ENCODE measurements around the gene GARIN3. TPM values are rescaled to one million over a fixed set of nuclear protein-coding genes. Genes with fewer than 3 reads are reported as not detected.

Gene GARIN3
- total RNA-seq, 1 experiment from 2014 or later: not detected

- ChIA-PET POLR2A (no interaction called here), CTCF (no interaction called here)
- peaks cover 2% of the 10 kb centered on the region; the same call in 1 of the 2 replicates for H3K27me3 ChIP-seq (replicated peaks; ENCODE audit: control insufficient read depth, insufficient read depth, low read length)
- no peaks in the 10 kb centered on the region for H3K36me3 ChIP-seq (ENCODE audit: control insufficient read depth, insufficient read depth, low read length)
- no peaks in the 10 kb centered on the region for H3K4me1 ChIP-seq
- no peak for TF ChIP-seq CTCF (IDR thresholded peaks at IDR 0.05; ENCODE audit: insufficient read depth in 1 of 2, low read depth in 1 of 2, low read length in 1 of 2, severe bottlenecking in 1 of 2, unreplicated experiment in 1 of 2)
- Mint-ChIP-seq H3K27ac (ENCODE audit: unreplicated experiment) (no peak overlapping the region), H3K4me1 (ENCODE audit: low read depth, unreplicated experiment) (no peaks in the 10 kb centered on the region), H3K36me3 (ENCODE audit: insufficient read depth, unreplicated experiment) (no peaks in the 10 kb centered on the region), H3K27me3 (ENCODE audit: insufficient read depth, unreplicated experiment) (peaks cover 33% of the 10 kb centered on the region), H3K4me3 (ENCODE audit: unreplicated experiment) (no peak overlapping the region), H3K9me3 (ENCODE audit: unreplicated experiment) (no peaks in the 10 kb centered on the region)
- intact Hi-C loops (cut with micrococcal nuclease; ENCODE audit: unreplicated experiment): no loop called here
- no peak for DNase-seq
- H3K9me3 ChIP-seq: no peaks in the 10 kb centered on the region
- no peak overlapping the region for H3K4me3 ChIP-seq (ENCODE audit: low read depth, low read length)
- BruUV-seq (replicated peaks): no TSS peak
Measured at GRCh38 chr5:157159209-157159751, 6.8 kb downstream of the GARIN3 start.

- H3K27me3 ChIP-seq (replicated peaks; ENCODE audit: control insufficient read depth, insufficient read depth, low read length): 0 out of 2 replicates have a peak, but pooled peaks cover 2% of the 10 kb centered on the region
- no TSS peak for BruUV-seq (replicated peaks)
- CTCF ChIA-PET: no interaction called here
Measured at GRCh38 chr5:157157293-157157891, 8.7 kb downstream of the GARIN3 start.

GRCh38 chr5:157155297-157155696, 10.8 kb downstream of the GARIN3 start:
- H3K36me3 Mint-ChIP-seq (ENCODE audit: insufficient read depth, unreplicated experiment): no peaks in the 10 kb centered on the region
- peaks cover 29% of the 10 kb centered on the region for H3K27me3 Mint-ChIP-seq (ENCODE audit: insufficient read depth, unreplicated experiment)
- no peaks in the 10 kb centered on the region for H3K9me3 Mint-ChIP-seq (ENCODE audit: unreplicated experiment)
- intact Hi-C loops (cut with micrococcal nuclease; ENCODE audit: unreplicated experiment): no loop called here
- Histone ChIP-seq H3K36me3 (ENCODE audit: control insufficient read depth, insufficient read depth, low read length) (no peaks in the 10 kb centered on the region), H3K27me3 (replicated peaks; ENCODE audit: control insufficient read depth, insufficient read depth, low read length) (no peaks in the 10 kb centered on the region), H3K4me3 (ENCODE audit: low read depth, low read length) (no peak overlapping the region), H3K4me1 (no peaks in the 10 kb centered on the region), H3K9me3 (no peaks in the 10 kb centered on the region)
- no peak for TF ChIP-seq CTCF (IDR thresholded peaks at IDR 0.05; ENCODE audit: insufficient read depth in 1 of 2, low read depth in 1 of 2, low read length in 1 of 2, severe bottlenecking in 1 of 2, unreplicated experiment in 1 of 2)
- no peak overlapping the region for H3K27ac Mint-ChIP-seq (ENCODE audit: unreplicated experiment)
- CTCF ChIA-PET: no interaction called here
- no peak for DNase-seq
- BruUV-seq (replicated peaks): no TSS peak
- no peak overlapping the region for H3K4me3 Mint-ChIP-seq (ENCODE audit: unreplicated experiment)
- H3K4me1 Mint-ChIP-seq (ENCODE audit: low read depth, unreplicated experiment): no peaks in the 10 kb centered on the region
- POLR2A ChIA-PET: no interaction called here

More at GRCh38 chr5:157157293-157157891, 8.7 kb downstream of the GARIN3 start:
- no peak overlapping the region for H3K4me3 Mint-ChIP-seq (ENCODE audit: unreplicated experiment)
- no peak for TF ChIP-seq CTCF (IDR thresholded peaks at IDR 0.05; ENCODE audit: insufficient read depth in 1 of 2, low read depth in 1 of 2, low read length in 1 of 2, severe bottlenecking in 1 of 2, unreplicated experiment in 1 of 2)
- no peaks in the 10 kb centered on the region for H3K9me3 Mint-ChIP-seq (ENCODE audit: unreplicated experiment)
- Histone ChIP-seq H3K36me3 (ENCODE audit: control insufficient read depth, insufficient read depth, low read length) (no peaks in the 10 kb centered on the region), H3K4me1 (no peaks in the 10 kb centered on the region), H3K9me3 (no peaks in the 10 kb centered on the region), H3K4me3 (ENCODE audit: low read depth, low read length) (no peak overlapping the region)
- H3K27ac Mint-ChIP-seq (ENCODE audit: unreplicated experiment): no peak overlapping the region
- peaks cover 27% of the 10 kb centered on the region for H3K27me3 Mint-ChIP-seq (ENCODE audit: insufficient read depth, unreplicated experiment)
- POLR2A ChIA-PET: no interaction called here
- DNase-seq: no peak
- intact Hi-C loops (cut with micrococcal nuclease; ENCODE audit: unreplicated experiment): no loop called here
- no peaks in the 10 kb centered on the region for H3K36me3 Mint-ChIP-seq (ENCODE audit: insufficient read depth, unreplicated experiment)
- no peaks in the 10 kb centered on the region for H3K4me1 Mint-ChIP-seq (ENCODE audit: low read depth, unreplicated experiment)
